ENCODE data around the gene PACRGL.
"Not testable (repeated sequence)": the region's sequence is repeated elsewhere in the genome, so short reads cannot be mapped to it uniquely, and the experiment has no call there.

GRCh38 chr4:20783134-20783533 lies 82.9 kb downstream of the PACRGL start:
- TF ChIP-seq CTCF, EP300, POLR2A (IDR thresholded peaks at IDR 0.05): not testable (repeated sequence)
